Inferior parietal cortex (tissue), 1 donor: ENCODE data around the gene LHFPL4.
"Not testable (repeated sequence)": the region's sequence is repeated elsewhere in the genome, so short reads cannot be mapped to it uniquely, and the experiment has no call there.

Experiments used
- DNase-seq: peaks from one replicate; pipeline ENCODE4 v3.0.0-alpha.2; 2016; ENCODE audit errors: extremely low spot score

LHFPL4 gene

GRCh38 chr3:9542182-9542581 is 11.4 kb downstream of the LHFPL4 start:
- DNase-seq, result no peak

- no peak for DNase-seq
Observed at GRCh38 chr3:9536212-9536611, 17.4 kb downstream of the LHFPL4 start.

GRCh38 chr3:9534429-9534828 is 19.2 kb downstream of the LHFPL4 start:
- no peak for DNase-seq

GRCh38 chr3:9525078-9525477 is 28.5 kb downstream of the LHFPL4 start:
- no peak for DNase-seq

GRCh38 chr3:9514956-9515355 is 38.7 kb downstream of the LHFPL4 start:
- DNase-seq, result no peak

- no peak for DNase-seq
Observed at GRCh38 chr3:9514306-9514705, 39.3 kb downstream of the LHFPL4 start.

GRCh38 chr3:9512456-9513045 is 41.1 kb downstream of the LHFPL4 start:
- DNase-seq, result no peak

GRCh38 chr3:9508781-9509180 is 44.8 kb downstream of the LHFPL4 start:
- no peak for DNase-seq

- no peak for DNase-seq
Observed at GRCh38 chr3:9507586-9508578, 45.7 kb downstream of the LHFPL4 start.

- DNase-seq, result peak; percentile 77
Observed at GRCh38 chr3:9503283-9503682, 50.3 kb downstream of the LHFPL4 start.

GRCh38 chr3:9501226-9501625 is 52.4 kb downstream of the LHFPL4 start:
- no peak for DNase-seq

- no peak for DNase-seq
Observed at GRCh38 chr3:9500108-9501050, 53.2 kb downstream of the LHFPL4 start.

- no peak for DNase-seq
Observed at GRCh38 chr3:9499455-9500107, 54.0 kb downstream of the LHFPL4 start.

GRCh38 chr3:9498781-9499180 is 54.8 kb downstream of the LHFPL4 start:
- DNase-seq, result no peak

- DNase-seq, result no peak
Observed at GRCh38 chr3:9497821-9498565, 55.6 kb downstream of the LHFPL4 start.

GRCh38 chr3:9496893-9497292 is 56.7 kb downstream of the LHFPL4 start:
- no peak for DNase-seq

- not testable (repeated sequence) for DNase-seq
Observed at GRCh38 chr3:9494036-9494435, 59.6 kb downstream of the LHFPL4 start.

GRCh38 chr3:9491506-9491905 is 62.1 kb downstream of the LHFPL4 start:
- DNase-seq, result no peak

GRCh38 chr3:9485248-9485647 is 68.4 kb downstream of the LHFPL4 start:
- DNase-seq, result no peak

- no peak for DNase-seq
Observed at GRCh38 chr3:9480265-9480664, 73.4 kb downstream of the LHFPL4 start.

GRCh38 chr3:9476935-9477334 is 76.7 kb downstream of the LHFPL4 start:
- DNase-seq, result no peak
